ENCODE results near the gene TSPAN5. TPM values are rescaled to one million over a fixed set of nuclear protein-coding genes. Genes with fewer than 3 reads are reported as not detected.

Gene TSPAN5
- polyA plus RNA-seq, 1 of the 3 experiments (the other 2 are of a cell fraction) = 38.6 TPM

DNA sequence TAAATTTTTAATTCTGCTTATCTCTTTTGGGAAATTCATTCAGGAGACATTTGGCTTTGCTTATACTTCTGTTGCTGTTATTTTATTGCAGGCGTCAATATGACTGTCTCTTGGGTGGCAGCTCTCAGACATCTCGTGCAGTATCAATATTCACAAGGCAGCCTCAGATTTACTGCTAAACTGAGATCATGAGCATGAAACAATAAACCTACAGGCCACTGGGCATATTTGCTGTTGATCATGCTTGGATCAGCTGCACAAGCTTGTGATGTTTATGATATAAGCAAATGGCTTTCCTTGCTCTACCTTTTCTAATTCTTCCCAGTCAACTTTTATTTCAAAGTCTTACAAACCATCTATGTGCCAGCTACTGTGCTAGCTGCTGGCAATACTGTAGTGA, 39.2 kb downstream of the TSPAN5 start:
- TF ChIP-seq EZH2phosphoT487 (IDR thresholded peaks at IDR 0.05; ENCODE audit: borderline replicate concordance, low read depth) (no peak), RCOR1 (IDR thresholded peaks at IDR 0.05; ENCODE audit: low read length) (no peak), YY1 (IDR thresholded peaks at IDR 0.05; ENCODE audit: low read depth) (no peak), FOXM1 (IDR thresholded peaks at IDR 0.05; ENCODE audit: low read depth) (no peak), RXRA (IDR thresholded peaks at IDR 0.05; ENCODE audit: borderline replicate concordance, low read depth) (no peak)
- TF ChIP-seq, protein P1, sequence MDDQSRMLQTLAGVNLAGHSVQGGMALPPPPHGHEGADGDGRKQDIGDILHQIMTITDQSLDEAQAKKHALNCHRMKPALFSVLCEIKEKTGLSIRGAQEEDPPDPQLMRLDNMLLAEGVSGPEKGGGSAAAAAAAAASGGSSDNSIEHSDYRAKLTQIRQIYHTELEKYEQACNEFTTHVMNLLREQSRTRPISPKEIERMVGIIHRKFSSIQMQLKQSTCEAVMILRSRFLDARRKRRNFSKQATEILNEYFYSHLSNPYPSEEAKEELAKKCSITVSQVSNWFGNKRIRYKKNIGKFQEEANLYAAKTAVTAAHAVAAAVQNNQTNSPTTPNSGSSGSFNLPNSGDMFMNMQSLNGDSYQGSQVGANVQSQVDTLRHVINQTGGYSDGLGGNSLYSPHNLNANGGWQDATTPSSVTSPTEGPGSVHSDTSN (IDR thresholded peaks at IDR 0.05) = no peak
- TF ChIP-seq, protein P2, sequence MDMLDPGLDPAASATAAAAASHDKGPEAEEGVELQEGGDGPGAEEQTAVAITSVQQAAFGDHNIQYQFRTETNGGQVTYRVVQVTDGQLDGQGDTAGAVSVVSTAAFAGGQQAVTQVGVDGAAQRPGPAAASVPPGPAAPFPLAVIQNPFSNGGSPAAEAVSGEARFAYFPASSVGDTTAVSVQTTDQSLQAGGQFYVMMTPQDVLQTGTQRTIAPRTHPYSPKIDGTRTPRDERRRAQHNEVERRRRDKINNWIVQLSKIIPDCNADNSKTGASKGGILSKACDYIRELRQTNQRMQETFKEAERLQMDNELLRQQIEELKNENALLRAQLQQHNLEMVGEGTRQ (IDR thresholded peaks at IDR 0.05; ENCODE audit: borderline replicate concordance, low read depth, low read length) = no peak
- TF ChIP-seq, protein P3, sequence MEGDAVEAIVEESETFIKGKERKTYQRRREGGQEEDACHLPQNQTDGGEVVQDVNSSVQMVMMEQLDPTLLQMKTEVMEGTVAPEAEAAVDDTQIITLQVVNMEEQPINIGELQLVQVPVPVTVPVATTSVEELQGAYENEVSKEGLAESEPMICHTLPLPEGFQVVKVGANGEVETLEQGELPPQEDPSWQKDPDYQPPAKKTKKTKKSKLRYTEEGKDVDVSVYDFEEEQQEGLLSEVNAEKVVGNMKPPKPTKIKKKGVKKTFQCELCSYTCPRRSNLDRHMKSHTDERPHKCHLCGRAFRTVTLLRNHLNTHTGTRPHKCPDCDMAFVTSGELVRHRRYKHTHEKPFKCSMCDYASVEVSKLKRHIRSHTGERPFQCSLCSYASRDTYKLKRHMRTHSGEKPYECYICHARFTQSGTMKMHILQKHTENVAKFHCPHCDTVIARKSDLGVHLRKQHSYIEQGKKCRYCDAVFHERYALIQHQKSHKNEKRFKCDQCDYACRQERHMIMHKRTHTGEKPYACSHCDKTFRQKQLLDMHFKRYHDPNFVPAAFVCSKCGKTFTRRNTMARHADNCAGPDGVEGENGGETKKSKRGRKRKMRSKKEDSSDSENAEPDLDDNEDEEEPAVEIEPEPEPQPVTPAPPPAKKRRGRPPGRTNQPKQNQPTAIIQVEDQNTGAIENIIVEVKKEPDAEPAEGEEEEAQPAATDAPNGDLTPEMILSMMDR (IDR thresholded peaks at IDR 0.05) = no peak
- Histone ChIP-seq H3K4me1 (ENCODE audit: control insufficient read depth in 1 of 2, insufficient read depth in 2 of 2, low read depth in 1 of 2, low read length in 1 of 2) (peaks cover 22 to 55% of the 10 kb centered on the region in 2 experiments), H3K79me2 (ENCODE audit: insufficient read depth) (peaks cover 100% of the 10 kb centered on the region), H3K4me3 (ENCODE audit: low read depth in 2 of 2, low read length in 1 of 2) (no peak overlapping the region), H3K36me3 (replicated peaks in 1 of 2; ENCODE audit: control insufficient read depth in 1 of 2, insufficient read depth in 2 of 2, low read length in 1 of 2) (no peaks in the 10 kb centered on the region), H3K9ac (no peak overlapping the region), H2AFZ (ENCODE audit: low read depth) (no peak overlapping the region), H3K9me2 (no peaks in the 10 kb centered on the region), H3K27ac (ENCODE audit: low read depth in 2 of 2, low read length in 1 of 2) (no peak overlapping the region), H3K9me3 (no peaks in the 10 kb centered on the region), H4K20me1 (ENCODE audit: insufficient read depth) (peaks cover 29% of the 10 kb centered on the region), H3K4me2 (no peak overlapping the region), H3F3A (replicated peaks; ENCODE audit: insufficient read depth) (peaks cover 2% of the 10 kb centered on the region), H3K27me3 (ENCODE audit: insufficient read depth) (no peaks in the 10 kb centered on the region)
- WGBS (ENCODE audit: low lambda C conversion rate) = 98% methylated on average over 2 of the region's 2 CpGs
- POLR2A ChIA-PET = no interaction called here
- DNase-seq = no peak
- CTCF ChIA-PET = no interaction called here

DNA sequence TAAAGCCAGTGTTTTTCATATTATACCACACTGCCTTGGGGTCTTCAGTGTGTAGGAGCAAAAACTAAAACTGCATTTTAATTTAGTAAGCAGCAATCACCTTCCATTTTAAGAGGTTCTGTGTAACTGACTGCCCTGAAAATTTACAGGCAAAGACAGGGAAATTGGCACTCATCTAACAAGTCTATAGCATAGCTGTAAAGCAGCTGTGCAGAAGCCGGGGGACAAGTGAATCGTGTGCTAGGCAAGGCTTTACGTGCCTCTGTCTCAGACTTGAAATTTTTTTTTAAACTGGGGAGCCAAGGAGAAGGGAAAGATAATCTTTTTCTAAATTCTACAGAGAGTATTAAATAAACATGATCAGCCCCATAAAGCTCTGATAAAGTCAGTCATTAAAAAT, 39.7 kb downstream of the TSPAN5 start:
- H3K36me3 ChIP-seq (replicated peaks in 1 of 2; ENCODE audit: control insufficient read depth in 1 of 2, insufficient read depth in 2 of 2, low read length in 1 of 2) = no peaks in the 10 kb centered on the region
- H3F3A ChIP-seq (replicated peaks; ENCODE audit: insufficient read depth) = no peaks in the 10 kb centered on the region
- WGBS (ENCODE audit: low lambda C conversion rate) = 96% methylated on average over 3 of the region's 3 CpGs
- no peaks in the 10 kb centered on the region for H3K9me2 ChIP-seq
- H3K4me1 ChIP-seq (ENCODE audit: control insufficient read depth in 1 of 2, insufficient read depth in 2 of 2, low read depth in 1 of 2, low read length in 1 of 2) = peaks cover 24 to 55% of the 10 kb centered on the region in 2 experiments
- H3K27ac ChIP-seq (ENCODE audit: low read depth in 2 of 2, low read length in 1 of 2) = no peak overlapping the region
- no peaks in the 10 kb centered on the region for H3K9me3 ChIP-seq
- POLR2A ChIA-PET = no interaction called here
- H3K4me2 ChIP-seq = no peak overlapping the region
- TF ChIP-seq EZH2phosphoT487 (IDR thresholded peaks at IDR 0.05; ENCODE audit: borderline replicate concordance, low read depth) (no peak), JUND (IDR thresholded peaks at IDR 0.05) (no peak), POLR2AphosphoS5 (IDR thresholded peaks at IDR 0.05; ENCODE audit: low read depth, low read length) (no peak), TCF12 (IDR thresholded peaks at IDR 0.05) (no peak), RCOR1 (IDR thresholded peaks at IDR 0.05; ENCODE audit: low read length) (no peak), YY1 (IDR thresholded peaks at IDR 0.05; ENCODE audit: low read depth) (no peak), GABPA (IDR thresholded peaks at IDR 0.05; ENCODE audit: low read depth) (no peak), CHD2 (IDR thresholded peaks at IDR 0.05; ENCODE audit: low read length, partially characterized antibody) (no peak), EP300 (IDR thresholded peaks at IDR 0.05; ENCODE audit: borderline replicate concordance in 1 of 2, low read depth in 1 of 2, low read length in 1 of 2) (no peak), NRF1 (IDR thresholded peaks at IDR 0.05; ENCODE audit: low read depth, low read length) (no peak), FOXJ3 (CRISPR knock-in tag; IDR thresholded peaks at IDR 0.05) (no peak)
- TF ChIP-seq, protein P4, sequence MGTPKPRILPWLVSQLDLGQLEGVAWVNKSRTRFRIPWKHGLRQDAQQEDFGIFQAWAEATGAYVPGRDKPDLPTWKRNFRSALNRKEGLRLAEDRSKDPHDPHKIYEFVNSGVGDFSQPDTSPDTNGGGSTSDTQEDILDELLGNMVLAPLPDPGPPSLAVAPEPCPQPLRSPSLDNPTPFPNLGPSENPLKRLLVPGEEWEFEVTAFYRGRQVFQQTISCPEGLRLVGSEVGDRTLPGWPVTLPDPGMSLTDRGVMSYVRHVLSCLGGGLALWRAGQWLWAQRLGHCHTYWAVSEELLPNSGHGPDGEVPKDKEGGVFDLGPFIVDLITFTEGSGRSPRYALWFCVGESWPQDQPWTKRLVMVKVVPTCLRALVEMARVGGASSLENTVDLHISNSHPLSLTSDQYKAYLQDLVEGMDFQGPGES (IDR thresholded peaks at IDR 0.05; ENCODE audit: low read depth, low read length) = no peak
- H3K9ac ChIP-seq = no peak overlapping the region
- peaks cover 100% of the 10 kb centered on the region for H3K79me2 ChIP-seq (ENCODE audit: insufficient read depth)
- CTCF ChIA-PET = interaction anchor here (1.3 kb wide), 1 partner anchor 20 kb away, joined by 3 read pairs; no protein-coding TSS in a partner anchor
- H2AFZ ChIP-seq (ENCODE audit: low read depth) = no peak overlapping the region
- no peaks in the 10 kb centered on the region for H3K27me3 ChIP-seq (ENCODE audit: insufficient read depth)
- H4K20me1 ChIP-seq (ENCODE audit: insufficient read depth) = peaks cover 34% of the 10 kb centered on the region
- DNase-seq = no peak
- H3K4me3 ChIP-seq (ENCODE audit: low read depth in 2 of 2, low read length in 1 of 2) = no peak overlapping the region

All from SK-N-SH (cell line).